ENCODE data around the gene INPP5F.

DNA sequence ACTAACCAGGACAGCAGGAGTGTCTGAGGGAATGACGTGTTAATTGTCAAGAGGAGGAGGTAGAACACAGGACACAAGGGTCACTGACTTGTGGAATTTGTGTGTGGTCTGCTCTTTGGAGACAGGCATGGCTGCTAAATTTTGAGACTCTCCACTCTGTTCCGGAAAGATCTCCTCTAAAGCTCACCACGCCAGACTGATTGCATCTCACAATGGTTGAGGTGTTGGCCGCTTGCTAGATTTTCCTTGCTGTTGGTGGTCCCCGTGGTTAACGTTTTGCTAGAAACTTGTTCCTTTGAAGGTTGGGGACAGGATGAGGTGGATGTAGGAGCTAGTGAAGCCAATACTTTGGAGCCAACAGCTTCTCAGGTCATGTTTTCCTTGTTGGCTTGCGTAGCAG lies 89.8 kb downstream of the INPP5F start:
- TF ChIP-seq CTCF (IDR thresholded peaks at IDR 0.05) (no peak), POLR2A (IDR thresholded peaks at IDR 0.05) (no peak)
